GM08714 (cell line): Measurements from ENCODE around the gene KLC1.

Experiments used
- H3K4me3 ChIP-seq: fragments of 200-500 bp; sonication (Bioruptor generic); 2 replicates; pipeline ENCODE4 v1.5.1; 2014; ENCODE audit warnings: mild to moderate bottlenecking, low read length, inconsistent platforms
- ZNF274 ChIP-seq: IDR thresholded peaks from 2 replicates; pipeline ENCODE4 v1.6.1; 2012; ENCODE audit warnings: mild to moderate bottlenecking, low read depth, low read length

Gene KLC1

DNA sequence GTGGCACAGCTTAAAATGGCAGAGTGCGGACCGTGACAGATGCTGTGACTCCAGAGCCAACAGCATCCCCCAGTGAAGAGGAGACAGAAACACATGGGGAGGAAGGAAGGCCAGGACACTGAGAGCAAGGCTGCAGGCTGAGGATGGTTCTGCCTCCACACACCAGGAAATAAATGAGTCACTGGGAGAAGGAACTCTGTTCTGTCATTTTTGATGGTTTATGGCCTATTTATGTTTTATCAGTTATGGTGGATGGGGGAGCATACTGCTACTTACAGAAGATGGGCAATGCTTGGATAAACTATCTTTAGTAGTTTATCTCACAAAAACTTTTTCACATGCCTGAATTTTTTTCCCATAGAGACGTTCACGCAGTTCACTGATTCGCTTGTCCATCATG lies 120.4 kb downstream of the KLC1 start:
- no peak overlapping the region for H3K4me3 ChIP-seq
- TF ChIP-seq ZNF274, result no peak

DNA sequence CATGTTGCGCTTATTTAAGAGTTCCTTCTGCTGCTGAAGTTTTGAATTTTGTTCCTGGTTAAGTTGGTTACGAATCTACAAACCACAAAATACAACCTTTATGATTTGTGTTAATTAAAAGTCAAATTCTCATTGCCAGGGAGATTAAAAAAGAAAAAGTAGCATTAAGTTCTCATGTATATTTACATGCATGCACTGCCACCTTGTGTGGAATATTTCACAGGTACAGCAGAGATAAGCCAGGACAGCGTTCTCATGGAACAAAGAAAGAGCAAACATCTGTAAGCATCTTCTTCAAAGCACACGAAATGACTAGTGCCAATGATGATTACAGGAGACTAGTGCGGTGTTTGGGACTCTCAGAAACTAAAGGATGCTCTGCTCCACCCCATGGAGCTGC lies 120.8 kb downstream of the KLC1 start:
- no peak overlapping the region for H3K4me3 ChIP-seq
- no peak for TF ChIP-seq ZNF274
